Calu3 (cell line): ENCODE data around the gene PRKCZ. TPM values are rescaled to one million over a fixed set of nuclear protein-coding genes. Genes with fewer than 3 reads are reported as not detected.

Experiments used
- BruUV-seq: library from RNA; stranded (reverse); fragments of 400-500 nt; replicated peaks from 2 replicates; lab custom pipeline; 2021; lab: Mats Ljungman, UMichigan
- CTCF ChIA-PET: fragments of 300-600 bp; sonication (Branson Sonifier 250); formaldehyde crosslinking; loops from one replicate; lab custom pipeline; 2022; ENCODE audit warnings: antibody characterized with exemption; lab: Charles Lee
- DNase-seq: peaks from one replicate; pipeline ENCODE4 v3.0.0; 2022
- H3K27ac Mint-ChIP-seq: one replicate; pipeline ENCODE4 v1.8.0; 2022; ENCODE audit warnings: mixed read lengths; ENCODE audit not compliant: unreplicated experiment
- H3K27me3 Mint-ChIP-seq: one replicate; pipeline ENCODE4 v1.8.0; 2022; ENCODE audit warnings: mixed read lengths; ENCODE audit not compliant: unreplicated experiment
- H3K36me3 Mint-ChIP-seq: one replicate; pipeline ENCODE4 v1.8.0; 2022; ENCODE audit warnings: mild to moderate bottlenecking, moderate library complexity, mixed read lengths; ENCODE audit not compliant: insufficient read depth, unreplicated experiment
- H3K4me1 Mint-ChIP-seq: one replicate; pipeline ENCODE4 v1.8.0; 2022; ENCODE audit warnings: mild to moderate bottlenecking, low read depth, mixed read lengths; ENCODE audit not compliant: unreplicated experiment
- H3K4me3 Mint-ChIP-seq: one replicate; pipeline ENCODE4 v1.8.0; 2022; ENCODE audit warnings: mild to moderate bottlenecking, low read depth, moderate library complexity, mixed read lengths; ENCODE audit not compliant: unreplicated experiment
- H3K9me3 Mint-ChIP-seq: one replicate; pipeline ENCODE4 v1.8.0; 2022; ENCODE audit warnings: low read depth, mixed read lengths; ENCODE audit not compliant: unreplicated experiment
- CTCF ChIP-seq: fragments of 200-600 bp; IDR thresholded peaks from one replicate; pipeline ENCODE4 v1.8.0; 2022; ENCODE audit warnings: antibody characterized with exemption; ENCODE audit not compliant: unreplicated experiment
- intact Hi-C: fragments of 100-400 bp; cut with micrococcal nuclease; formaldehyde crosslinking; loops from one replicate; pipeline ENCODE4 v1.10.0; 2022; ENCODE audit not compliant: unreplicated experiment
- total RNA-seq: library from RNA; stranded (reverse); gene quantifications from 2 replicates; pipeline ENCODE4 v1.2.3, GENCODE V29; 2022

PRKCZ gene
- total RNA-seq, 1 experiment from 2014 or later: 26.0 TPM

- DNase-seq: no peak
- BruUV-seq: no TSS peak
- Mint-ChIP-seq H3K4me1 (no peaks in the 10 kb centered on the region), H3K4me3 (no peak overlapping the region), H3K9me3 (no peaks in the 10 kb centered on the region), H3K36me3 (no peaks in the 10 kb centered on the region), H3K27ac (no peak overlapping the region), H3K27me3 (peaks cover 60% of the 10 kb centered on the region)
- intact Hi-C loops: no loop called here
- CTCF ChIA-PET: no interaction called here
- TF ChIP-seq CTCF: no peak
These were observed 8.3 kb upstream of the PRKCZ start for GRCh38 chr1:2041887-2042286.

DNA sequence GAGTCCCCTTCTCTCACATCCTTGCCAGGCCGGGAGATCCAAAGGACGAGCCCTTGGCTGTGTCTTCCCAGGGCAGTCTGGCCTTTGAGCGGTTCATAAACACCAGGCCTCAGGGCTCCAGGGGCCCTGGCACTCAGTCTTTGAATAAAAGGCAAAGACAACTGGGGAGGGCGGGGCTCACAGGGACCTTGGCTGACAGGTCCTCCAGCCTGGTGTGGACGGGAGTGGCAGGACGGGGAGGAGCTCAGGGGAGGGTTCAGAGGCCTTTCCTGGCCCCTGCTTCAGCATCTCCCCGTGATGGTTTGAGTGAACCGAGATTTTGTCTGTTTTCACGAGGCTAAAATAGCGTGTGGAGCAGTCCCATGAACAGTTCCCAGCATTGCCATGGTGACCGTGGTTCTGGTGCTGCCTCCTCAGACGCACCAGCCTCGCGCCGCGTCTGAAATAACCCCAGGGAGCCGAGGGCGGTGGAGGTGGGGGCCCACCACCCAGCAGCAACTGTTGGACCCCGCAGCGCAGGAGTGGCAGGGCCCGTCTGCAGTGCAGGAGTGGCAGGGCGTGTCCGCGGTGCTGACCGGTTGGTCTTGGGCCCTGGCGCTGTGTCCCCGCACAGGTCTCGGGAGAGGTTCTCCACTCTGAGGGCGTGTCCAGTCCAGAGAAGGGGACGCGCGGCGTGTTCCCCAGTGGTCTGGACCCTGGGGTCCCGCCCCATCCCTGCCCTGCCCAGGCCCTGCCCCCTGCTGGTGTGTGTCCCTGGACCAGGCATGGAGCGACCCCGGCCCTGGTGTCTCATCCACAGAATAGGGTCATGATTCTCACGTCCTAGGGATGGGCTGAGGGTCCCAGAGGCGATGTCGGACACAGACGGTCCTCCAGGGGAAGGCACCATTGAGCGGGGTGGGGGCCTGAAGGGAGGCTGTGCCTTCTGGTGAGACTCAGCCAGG, 7.1 kb upstream of the PRKCZ start:
- Mint-ChIP-seq H3K9me3 (no peaks in the 10 kb centered on the region), H3K4me1 (peaks cover 2% of the 10 kb centered on the region), H3K27ac (no peak overlapping the region), H3K27me3 (peaks cover 56% of the 10 kb centered on the region), H3K4me3 (no peak overlapping the region), H3K36me3 (peaks cover under 1% of the 10 kb centered on the region)
- peak; percentile 23 for TF ChIP-seq CTCF
- intact Hi-C loops: no loop called here
- DNase-seq: no peak
- CTCF ChIA-PET: interaction anchor here (0.8 to 2.9 kb wide), 2 partner anchors 84 to 133 kb away, joined by 5 to 22 read pairs; no protein-coding TSS in a partner anchor
- BruUV-seq: no TSS peak

GRCh38 chr1:2043886-2044285, 6.3 kb upstream of the PRKCZ start:
- no peak for TF ChIP-seq CTCF
- Mint-ChIP-seq H3K36me3 (peaks cover 8% of the 10 kb centered on the region), H3K27me3 (peaks cover 49% of the 10 kb centered on the region), H3K27ac (peak overlapping the region; percentile 6), H3K4me3 (no peak overlapping the region), H3K4me1 (peaks cover 9% of the 10 kb centered on the region), H3K9me3 (no peaks in the 10 kb centered on the region)
- CTCF ChIA-PET: interaction anchor here (0.8 to 2.9 kb wide), 3 partner anchors 85 to 140 kb away, joined by 3 to 22 read pairs (median 7); no protein-coding TSS in a partner anchor
- intact Hi-C loops: no loop called here
- BruUV-seq: no TSS peak
- no peak for DNase-seq

DNA sequence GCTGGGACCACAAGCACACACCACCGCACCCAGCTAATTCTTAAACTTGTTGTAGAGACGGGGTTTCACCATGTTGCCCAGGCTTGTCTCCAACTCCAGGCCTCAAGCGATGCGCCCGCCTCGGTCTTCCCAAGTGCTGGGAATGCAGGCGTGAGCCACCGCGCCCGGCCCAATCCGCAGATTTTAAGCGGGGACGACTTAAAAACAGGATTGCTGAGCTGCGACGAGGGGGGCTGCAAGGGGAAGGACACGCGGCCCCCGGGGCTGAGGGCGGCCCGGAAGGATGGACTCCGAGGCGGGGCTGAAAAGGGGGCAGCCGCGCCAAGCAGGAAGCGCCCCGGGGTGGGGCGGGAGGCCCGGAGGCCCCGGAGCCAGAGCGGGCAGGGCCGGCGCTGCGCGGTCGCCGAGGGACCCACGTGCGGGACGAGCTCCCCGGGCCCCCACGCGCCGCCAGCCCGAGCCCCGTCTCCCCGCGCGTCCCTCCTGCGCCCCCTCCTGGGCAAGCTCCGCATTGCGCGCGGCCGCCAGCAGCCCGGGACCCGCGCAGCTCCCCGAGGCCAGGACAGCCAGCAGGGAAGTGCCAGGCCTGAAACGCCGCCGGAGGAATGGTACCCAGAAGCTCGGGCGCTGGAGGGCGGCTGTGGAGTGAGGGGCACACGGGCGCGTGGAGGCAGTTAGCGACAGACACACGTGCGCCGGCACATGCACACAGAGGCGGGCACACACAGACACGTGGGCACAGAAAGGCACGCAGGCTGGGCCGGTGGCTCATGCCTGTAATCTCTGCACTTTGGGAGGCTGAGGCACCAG, 5.5 kb upstream of the PRKCZ start:
- Mint-ChIP-seq H3K9me3 (no peaks in the 10 kb centered on the region), H3K4me3 (no peak overlapping the region), H3K27me3 (peaks cover 40% of the 10 kb centered on the region), H3K36me3 (peaks cover 15% of the 10 kb centered on the region), H3K27ac (no peak overlapping the region), H3K4me1 (peaks cover 17% of the 10 kb centered on the region)
- DNase-seq: peak; percentile 80
- intact Hi-C loops: loop anchor here (5.0 kb wide), 1 partner anchor 82 kb away; no protein-coding TSS in a partner anchor
- BruUV-seq: no TSS peak
- peak; percentile 68 for TF ChIP-seq CTCF
- CTCF ChIA-PET: interaction anchor here (0.7 to 2.9 kb wide), 7 partner anchors 12 to 140 kb away, joined by 3 to 22 read pairs (median 4); no protein-coding TSS in a partner anchor
